Smooth muscle cell (in vitro differentiated cells): ENCODE measurements around the gene SMIM35. TPM values are rescaled to one million over a fixed set of nuclear protein-coding genes. Genes with fewer than 3 reads are reported as not detected.
"Not testable (repeated sequence)": the region's sequence is repeated elsewhere in the genome, so short reads cannot be mapped to it uniquely, and the experiment has no call there.

ENCODE experiments used
- DNase-seq: peaks from one replicate; lab custom pipeline; 2025; ENCODE audit not compliant: unreplicated experiment; lab: John Stamatoyannopoulos, UW
- H2AFZ ChIP-seq: fragments of 200-600 bp; sonication (generic); 2 replicates; pipeline ENCODE4 v1.6.0; 2016; ENCODE audit warnings: antibody characterized with exemption, low read depth, mild to moderate bottlenecking
- H3F3A ChIP-seq: fragments of 200-600 bp; sonication (generic); 2 replicates; pipeline ENCODE4 v1.6.0; 2017; ENCODE audit warnings: antibody characterized with exemption, low read depth
- H3K27ac ChIP-seq: fragments of 200-600 bp; sonication (generic); 2 replicates; pipeline ENCODE4 v1.5.1; 2016; ENCODE audit warnings: low read depth, mild to moderate bottlenecking
- H3K27me3 ChIP-seq: fragments of 200-600 bp; sonication (generic); 2 replicates; pipeline ENCODE4 v1.6.1; 2016; ENCODE audit warnings: low read depth, mild to moderate bottlenecking
- H3K36me3 ChIP-seq: fragments of 200-600 bp; sonication (generic); 2 replicates; pipeline ENCODE4 v1.5.1; 2016; ENCODE audit warnings: low read depth
- H3K4me1 ChIP-seq: fragments of 200-600 bp; sonication (generic); 2 replicates; pipeline ENCODE4 v1.5.1; 2016; ENCODE audit warnings: low read depth
- H3K4me2 ChIP-seq: fragments of 200-600 bp; sonication (generic); 2 replicates; pipeline ENCODE4 v1.6.0; 2016; ENCODE audit warnings: mild to moderate bottlenecking
- H3K4me3 ChIP-seq: fragments of 200-600 bp; sonication (generic); 2 replicates; pipeline ENCODE4 v1.5.1; 2016; ENCODE audit warnings: mild to moderate bottlenecking
- H3K79me2 ChIP-seq: fragments of 200-600 bp; sonication (generic); 2 replicates; pipeline ENCODE4 v1.6.0; 2016; ENCODE audit warnings: low read depth, mild to moderate bottlenecking
- H3K9ac ChIP-seq: fragments of 200-600 bp; sonication (generic); 2 replicates; pipeline ENCODE4 v1.6.0; 2016; ENCODE audit warnings: low read depth
- H3K9me3 ChIP-seq: fragments of 200-600 bp; sonication (generic); replicated peaks from 2 replicates; pipeline ENCODE4 v1.5.1; 2016; ENCODE audit warnings: low read depth
- H4K20me1 ChIP-seq: fragments of 200-600 bp; sonication (generic); 2 replicates; pipeline ENCODE4 v1.6.0; 2016; ENCODE audit warnings: low read depth
- CTCF ChIP-seq: fragments of 200-600 bp; sonication (generic); IDR thresholded peaks from 2 replicates; pipeline ENCODE4 v1.5.1; 2017; ENCODE audit warnings: borderline replicate concordance, mild to moderate bottlenecking, antibody characterized with exemption; ENCODE audit not compliant: insufficient read depth, poor library complexity, severe bottlenecking
- WGBS: methylation state at CpG from one replicate; pipeline ENCODE4 v1.1.7; 2016; ENCODE audit warnings: low lambda C conversion rate; 5-methylcytosine and 5-hydroxymethylcytosine counted together
- polyA plus RNA-seq: library from polyadenylated mRNA; unstranded; fragments of >200 nt; fragmentation: Nextera tagmentation; extraction: Ambion mirVana; gene quantifications from 2 replicates; pipeline ENCODE4 v1.2.1, GENCODE V29; 2016
- total RNA-seq: library from RNA; depleted of rRNA; stranded (reverse); fragments of >200 nt; gene quantifications from 2 replicates; pipeline ENCODE4 v1.2.3, GENCODE V29; 2014

SMIM35 gene
- total and polyA plus RNA-seq, 2 experiments from 2014 or later = not detected

- no peak for DNase-seq
- H4K20me1 ChIP-seq = no peaks in the 10 kb centered on the region
- no peak overlapping the region for H2AFZ ChIP-seq
- 88% methylated on average over 3 of the region's 3 CpGs for WGBS
- no peaks in the 10 kb centered on the region for H3F3A ChIP-seq
- TF ChIP-seq CTCF = no peak
- no peaks in the 10 kb centered on the region for H3K79me2 ChIP-seq
- H3K27me3 ChIP-seq = peaks cover 11% of the 10 kb centered on the region
- H3K4me3 ChIP-seq = no peak overlapping the region
- H3K27ac ChIP-seq = no peak overlapping the region
- no peaks in the 10 kb centered on the region for H3K9me3 ChIP-seq
- no peak overlapping the region for H3K4me2 ChIP-seq
- H3K36me3 ChIP-seq = no peaks in the 10 kb centered on the region
- H3K4me1 ChIP-seq = no peaks in the 10 kb centered on the region
- H3K9ac ChIP-seq = no peak overlapping the region
These were observed 106.0 kb downstream of the SMIM35 start for GRCh38 chr11:117980720-117981119.

GRCh38 chr11:117980280-117980679, 106.5 kb downstream of the SMIM35 start:
- Histone ChIP-seq H3K27me3 (peaks cover 7% of the 10 kb centered on the region), H3F3A (no peaks in the 10 kb centered on the region), H3K27ac (no peak overlapping the region), H3K79me2 (no peaks in the 10 kb centered on the region), H3K9me3 (no peaks in the 10 kb centered on the region), H4K20me1 (no peaks in the 10 kb centered on the region), H3K9ac (no peak overlapping the region), H2AFZ (no peak overlapping the region), H3K4me3 (no peak overlapping the region), H3K4me1 (no peaks in the 10 kb centered on the region), H3K36me3 (no peaks in the 10 kb centered on the region), H3K4me2 (no peak overlapping the region)
- TF ChIP-seq CTCF = no peak
- 30% methylated on average over 2 of the region's 2 CpGs for WGBS
- DNase-seq = no peak

- no peaks in the 10 kb centered on the region for H3K79me2 ChIP-seq
- H3K9me3 ChIP-seq = no peaks in the 10 kb centered on the region
- no peak for TF ChIP-seq CTCF
- no peaks in the 10 kb centered on the region for H3F3A ChIP-seq
- H3K27ac ChIP-seq = no peak overlapping the region
- DNase-seq = no peak
- no peaks in the 10 kb centered on the region for H3K36me3 ChIP-seq
- no peak overlapping the region for H2AFZ ChIP-seq
- 95% methylated on average over 7 of the region's 7 CpGs for WGBS
- H4K20me1 ChIP-seq = no peaks in the 10 kb centered on the region
- H3K4me2 ChIP-seq = no peak overlapping the region
- H3K9ac ChIP-seq = no peak overlapping the region
- H3K4me1 ChIP-seq = no peaks in the 10 kb centered on the region
- no peak overlapping the region for H3K4me3 ChIP-seq
- H3K27me3 ChIP-seq = peaks cover under 1% of the 10 kb centered on the region
These were observed 107.1 kb downstream of the SMIM35 start for GRCh38 chr11:117979481-117980211.

- 68% methylated on average over 4 of the region's 4 CpGs for WGBS
- Histone ChIP-seq H2AFZ (no peak overlapping the region), H3F3A (no peaks in the 10 kb centered on the region), H3K79me2 (no peaks in the 10 kb centered on the region), H3K9me3 (no peaks in the 10 kb centered on the region), H3K4me1 (no peaks in the 10 kb centered on the region), H4K20me1 (no peaks in the 10 kb centered on the region), H3K9ac (no peak overlapping the region), H3K27ac (no peak overlapping the region), H3K4me3 (no peak overlapping the region), H3K36me3 (no peaks in the 10 kb centered on the region), H3K4me2 (no peak overlapping the region), H3K27me3 (no peaks in the 10 kb centered on the region)
- no peak for TF ChIP-seq CTCF
- no peak for DNase-seq
These were observed 107.8 kb downstream of the SMIM35 start for GRCh38 chr11:117978991-117979390.

GRCh38 chr11:117978291-117978910, 108.4 kb downstream of the SMIM35 start:
- H3K9me3 ChIP-seq, DNase-seq, H3F3A ChIP-seq: not testable (repeated sequence)

More at GRCh38 chr11:117978291-117978910, 108.4 kb downstream of the SMIM35 start:
- not testable (repeated sequence) for H3K4me3 ChIP-seq, H3K4me2 ChIP-seq, H3K36me3 ChIP-seq, H3K9ac ChIP-seq, H4K20me1 ChIP-seq, H3K79me2 ChIP-seq, H3K27ac ChIP-seq, H3K27me3 ChIP-seq, H3K4me1 ChIP-seq, H2AFZ ChIP-seq
- WGBS = 95% methylated on average over 29 of the region's 36 CpGs
